ENCODE measurements around the gene AFF1. TPM values are rescaled to one million over a fixed set of nuclear protein-coding genes. Genes with fewer than 3 reads are reported as not detected.

AFF1 gene
- total RNA-seq, 1 experiment from 2014 or later, result 52.8 TPM

DNA sequence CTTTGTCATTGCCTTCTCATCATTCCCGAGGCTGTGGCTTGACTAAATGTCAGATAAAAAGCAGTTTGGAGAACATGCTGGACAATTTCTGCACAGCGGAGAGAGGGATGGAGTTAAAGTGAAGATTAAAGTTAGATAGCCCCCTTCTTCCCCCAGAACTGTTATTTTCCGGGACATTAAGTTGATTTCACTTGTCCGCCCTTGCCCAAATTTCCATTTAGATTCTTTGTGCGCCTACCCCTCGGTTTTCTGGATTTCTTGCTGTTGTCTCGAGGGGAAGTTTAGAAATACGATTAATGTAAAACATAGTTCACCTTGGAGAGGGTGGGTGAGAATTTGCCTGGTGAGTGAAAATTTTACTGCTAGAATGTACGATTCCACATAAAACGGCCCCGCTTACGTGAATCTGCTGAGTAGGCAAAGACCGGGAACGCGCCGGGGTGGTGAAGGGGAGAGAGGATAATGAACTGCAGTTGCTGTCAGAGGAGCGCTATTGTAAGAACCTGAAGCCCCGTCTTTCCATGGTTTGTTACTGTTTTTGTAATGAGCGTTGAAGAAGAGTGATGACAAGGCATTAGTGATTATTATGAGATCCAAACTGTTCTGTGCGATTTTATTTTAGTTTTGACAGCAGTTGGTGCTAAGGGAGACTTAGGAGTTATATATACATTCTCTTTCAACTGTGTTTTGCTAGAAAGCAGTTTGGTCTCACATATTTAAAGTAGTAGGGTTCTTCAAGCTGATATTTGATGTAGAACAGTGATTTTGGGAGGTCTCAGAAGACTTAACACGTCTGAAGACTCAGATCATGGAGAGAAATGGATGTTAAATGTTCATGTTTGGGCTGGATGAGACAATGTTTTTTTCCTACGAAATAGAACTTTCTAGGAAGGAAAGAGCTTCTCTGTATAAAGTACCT lies 73.0 kb downstream of the AFF1 start:
- Histone ChIP-seq H3K27me3 (ENCODE audit: insufficient read depth, low read depth) (no peaks in the 10 kb centered on the region), H3F3A (ENCODE audit: insufficient read depth, low read depth) (peaks cover 21% of the 10 kb centered on the region), H3K9me2 (ENCODE audit: insufficient read depth) (no peaks in the 10 kb centered on the region), H3K36me3 (ENCODE audit: low read depth) (no peaks in the 10 kb centered on the region), H3K27ac (peak overlapping the region; percentile 85), H3K9me3 (ENCODE audit: insufficient read depth, low read depth) (no peaks in the 10 kb centered on the region), H2AFZ (peak overlapping the region; percentile 85), H3K4me1 (replicated peaks; ENCODE audit: insufficient read depth) (peaks cover 45% of the 10 kb centered on the region), H3K4me3 (peak overlapping the region; percentile 93), H3K4me2 (peak overlapping the region; percentile 98), H3K79me2 (ENCODE audit: low read depth) (peaks cover 43% of the 10 kb centered on the region), H4K20me1 (ENCODE audit: insufficient read depth) (0 out of 2 replicates have a peak, but pooled peaks cover 6% of the 10 kb centered on the region)
- DNase-seq, result peak in 1 of 2 experiments; percentile 22
- CTCF ChIA-PET, result interaction anchor here (1.9 kb wide), 1 partner anchor 73 kb away, joined by 9 read pairs; the partner anchor contains the start of gene AFF1
- POLR2A ChIA-PET (ENCODE audit: unreplicated experiment), result interaction anchor here (0.7 kb wide), 1 partner anchor 117 kb away, joined by 3 read pairs; no protein-coding TSS in a partner anchor
- TF ChIP-seq EZH2 (IDR thresholded peaks at IDR 0.05; ENCODE audit: low read depth), result no peak
- TF ChIP-seq, protein P1, sequence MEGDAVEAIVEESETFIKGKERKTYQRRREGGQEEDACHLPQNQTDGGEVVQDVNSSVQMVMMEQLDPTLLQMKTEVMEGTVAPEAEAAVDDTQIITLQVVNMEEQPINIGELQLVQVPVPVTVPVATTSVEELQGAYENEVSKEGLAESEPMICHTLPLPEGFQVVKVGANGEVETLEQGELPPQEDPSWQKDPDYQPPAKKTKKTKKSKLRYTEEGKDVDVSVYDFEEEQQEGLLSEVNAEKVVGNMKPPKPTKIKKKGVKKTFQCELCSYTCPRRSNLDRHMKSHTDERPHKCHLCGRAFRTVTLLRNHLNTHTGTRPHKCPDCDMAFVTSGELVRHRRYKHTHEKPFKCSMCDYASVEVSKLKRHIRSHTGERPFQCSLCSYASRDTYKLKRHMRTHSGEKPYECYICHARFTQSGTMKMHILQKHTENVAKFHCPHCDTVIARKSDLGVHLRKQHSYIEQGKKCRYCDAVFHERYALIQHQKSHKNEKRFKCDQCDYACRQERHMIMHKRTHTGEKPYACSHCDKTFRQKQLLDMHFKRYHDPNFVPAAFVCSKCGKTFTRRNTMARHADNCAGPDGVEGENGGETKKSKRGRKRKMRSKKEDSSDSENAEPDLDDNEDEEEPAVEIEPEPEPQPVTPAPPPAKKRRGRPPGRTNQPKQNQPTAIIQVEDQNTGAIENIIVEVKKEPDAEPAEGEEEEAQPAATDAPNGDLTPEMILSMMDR (conservative IDR thresholded peaks at IDR 0.05), result no peak
- intact Hi-C loops (cut with micrococcal nuclease; ENCODE audit: unreplicated experiment), result loop anchor here (5.0 to 10.0 kb wide), 3 partner anchors 85 to 1533 kb away; partner anchors contain the start of gene ARHGAP24
- TSS peak; percentile 56 for BruUV-seq (replicated peaks)

DNA sequence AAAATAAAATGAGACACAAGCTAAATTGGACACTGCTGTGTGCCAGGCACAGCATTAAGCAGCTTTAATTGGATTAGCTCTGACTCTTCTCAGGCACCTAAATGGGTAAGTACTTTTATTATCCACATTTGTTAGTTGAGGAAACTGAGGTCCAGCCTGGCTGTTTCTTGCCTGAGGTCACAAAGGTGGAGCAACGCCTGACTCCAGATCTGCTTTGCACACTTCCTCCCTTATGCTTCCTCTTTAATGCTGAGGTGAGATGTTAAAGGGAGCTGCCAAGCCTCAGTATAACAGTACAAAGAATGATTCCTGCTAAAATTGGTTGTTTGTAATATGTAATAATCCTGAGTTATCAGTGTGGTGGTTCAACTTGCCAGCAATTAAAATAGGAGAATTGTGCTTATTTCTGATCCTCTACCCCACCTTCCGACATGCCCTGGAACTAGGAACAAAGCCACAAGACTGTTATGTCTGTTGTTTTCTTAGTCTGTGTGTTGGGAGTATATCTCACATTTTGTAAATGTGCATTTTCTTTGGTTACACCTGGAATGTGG lies 74.4 kb downstream of the AFF1 start:
- Histone ChIP-seq H3K4me2 (no peak overlapping the region), H3K4me3 (no peak overlapping the region), H3K9me3 (ENCODE audit: insufficient read depth, low read depth) (no peaks in the 10 kb centered on the region), H3K79me2 (ENCODE audit: low read depth) (peaks cover 48% of the 10 kb centered on the region), H3K27ac (no peak overlapping the region), H3K36me3 (ENCODE audit: low read depth) (no peaks in the 10 kb centered on the region), H3K4me1 (replicated peaks; ENCODE audit: insufficient read depth) (peaks cover 39% of the 10 kb centered on the region), H4K20me1 (ENCODE audit: insufficient read depth) (0 out of 2 replicates have a peak, but pooled peaks cover 6% of the 10 kb centered on the region), H3K9me2 (ENCODE audit: insufficient read depth) (no peaks in the 10 kb centered on the region), H3K27me3 (ENCODE audit: insufficient read depth, low read depth) (no peaks in the 10 kb centered on the region), H3F3A (ENCODE audit: insufficient read depth, low read depth) (peaks cover 21% of the 10 kb centered on the region), H2AFZ (no peak overlapping the region)
- DNase-seq, result no peak
- TF ChIP-seq EZH2 (IDR thresholded peaks at IDR 0.05; ENCODE audit: low read depth), result no peak
- TF ChIP-seq, protein P1 (conservative IDR thresholded peaks at IDR 0.05), result no peak
- CTCF ChIA-PET, result no interaction called here
- BruUV-seq (replicated peaks), result no TSS peak
- intact Hi-C loops (cut with micrococcal nuclease; ENCODE audit: unreplicated experiment), result loop anchor here (5.0 to 10.0 kb wide), 3 partner anchors 83 to 1534 kb away; partner anchors contain the start of gene ARHGAP24
- POLR2A ChIA-PET (ENCODE audit: unreplicated experiment), result no interaction called here

DNA sequence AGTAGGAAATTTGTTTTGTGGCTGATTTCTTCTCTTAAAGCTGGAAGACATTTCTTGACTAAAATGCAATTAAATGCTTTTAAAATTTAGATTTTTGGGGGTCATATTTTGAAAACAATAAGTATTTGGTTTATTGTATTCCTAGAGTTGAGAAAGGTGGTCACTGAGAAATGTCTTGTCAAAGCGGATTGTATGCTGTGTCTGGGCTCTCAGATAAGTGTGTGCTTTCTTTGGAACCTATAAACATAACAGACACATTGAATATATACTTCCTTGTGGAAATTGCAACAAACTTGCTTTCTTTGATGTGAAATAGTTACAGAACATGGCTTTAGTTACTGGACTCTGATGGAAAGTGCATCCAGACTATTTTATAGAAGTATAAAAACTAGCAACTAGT lies 75.4 kb downstream of the AFF1 start:
- Histone ChIP-seq H3K9me3 (ENCODE audit: insufficient read depth, low read depth) (no peaks in the 10 kb centered on the region), H3K4me1 (replicated peaks; ENCODE audit: insufficient read depth) (peaks cover 41% of the 10 kb centered on the region), H3K4me3 (no peak overlapping the region), H3K27ac (no peak overlapping the region), H3K27me3 (ENCODE audit: insufficient read depth, low read depth) (no peaks in the 10 kb centered on the region), H3K79me2 (ENCODE audit: low read depth) (peaks cover 57% of the 10 kb centered on the region), H3F3A (ENCODE audit: insufficient read depth, low read depth) (peaks cover 14% of the 10 kb centered on the region), H3K36me3 (ENCODE audit: low read depth) (no peaks in the 10 kb centered on the region), H3K4me2 (no peak overlapping the region), H4K20me1 (ENCODE audit: insufficient read depth) (0 out of 2 replicates have a peak, but pooled peaks cover 6% of the 10 kb centered on the region), H2AFZ (no peak overlapping the region), H3K9me2 (ENCODE audit: insufficient read depth) (no peaks in the 10 kb centered on the region)
- TF ChIP-seq, protein P1 (conservative IDR thresholded peaks at IDR 0.05), result no peak
- no peak for DNase-seq
- intact Hi-C loops (cut with micrococcal nuclease; ENCODE audit: unreplicated experiment), result no loop called here
- no TSS peak for BruUV-seq (replicated peaks)
- CTCF ChIA-PET, result no interaction called here
- POLR2A ChIA-PET (ENCODE audit: unreplicated experiment), result no interaction called here
